WI38 (cell line): ENCODE data around the gene TMEM30B.

Source experiments
- H3K4me3 ChIP-seq: 2 replicates; pipeline ENCODE4 v1.5.1; 2011; ENCODE audit warnings: low read depth, mild to moderate bottlenecking, control low read depth, low read length
- TF ChIP-seq, protein P1 (sequence below): IDR thresholded peaks from 2 replicates; pipeline ENCODE4 v1.5.1; 2012; ENCODE audit warnings: low read depth, mild to moderate bottlenecking, control low read depth, low read length

The TMEM30B gene, protein sequence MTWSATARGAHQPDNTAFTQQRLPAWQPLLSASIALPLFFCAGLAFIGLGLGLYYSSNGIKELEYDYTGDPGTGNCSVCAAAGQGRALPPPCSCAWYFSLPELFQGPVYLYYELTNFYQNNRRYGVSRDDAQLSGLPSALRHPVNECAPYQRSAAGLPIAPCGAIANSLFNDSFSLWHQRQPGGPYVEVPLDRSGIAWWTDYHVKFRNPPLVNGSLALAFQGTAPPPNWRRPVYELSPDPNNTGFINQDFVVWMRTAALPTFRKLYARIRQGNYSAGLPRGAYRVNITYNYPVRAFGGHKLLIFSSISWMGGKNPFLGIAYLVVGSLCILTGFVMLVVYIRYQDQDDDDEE

DNA sequence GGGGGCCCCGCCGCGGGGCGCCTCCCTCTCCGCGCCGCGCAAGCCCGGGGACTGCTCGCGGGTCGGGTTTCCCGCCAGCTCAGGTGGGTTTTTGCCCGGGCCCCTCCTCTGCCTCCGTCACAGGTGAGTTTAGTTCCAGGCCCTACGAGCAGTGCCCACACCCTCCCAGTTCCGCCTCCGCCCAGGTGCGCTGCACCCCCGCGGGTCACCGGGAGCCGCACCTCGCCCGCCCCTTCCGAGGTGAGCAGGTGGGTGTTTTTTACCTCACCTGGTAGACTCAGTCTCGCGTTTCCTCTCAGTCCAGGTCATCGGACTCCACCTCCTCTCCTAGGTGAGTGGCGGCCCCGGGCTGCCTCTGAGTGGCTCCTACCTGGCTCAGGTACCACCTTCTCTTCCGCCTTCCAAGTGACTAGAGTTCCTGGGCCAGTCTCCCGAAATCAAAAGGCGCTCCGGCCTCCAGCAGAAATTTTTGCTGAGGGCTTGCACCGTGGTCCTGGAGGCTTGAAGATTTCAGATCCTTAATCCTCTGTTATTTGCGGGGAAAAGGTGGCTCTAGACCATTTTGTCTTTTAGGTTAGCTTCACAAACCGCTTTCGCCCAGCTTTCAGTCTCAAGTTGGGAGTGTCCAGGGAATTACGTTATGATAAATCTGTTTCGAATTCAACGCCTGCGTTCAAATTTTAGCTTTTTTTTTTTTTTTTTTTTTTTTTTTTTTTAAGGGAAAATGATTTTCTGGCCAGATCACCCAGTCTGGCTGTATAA lies at the start of gene TMEM30B:
TSS of gene TMEM30B (minus strand) at position 153 of the 762 bp plus-strand sequence. CDS start 191 bp downstream, outside the sequence.
- TF ChIP-seq, protein P1, sequence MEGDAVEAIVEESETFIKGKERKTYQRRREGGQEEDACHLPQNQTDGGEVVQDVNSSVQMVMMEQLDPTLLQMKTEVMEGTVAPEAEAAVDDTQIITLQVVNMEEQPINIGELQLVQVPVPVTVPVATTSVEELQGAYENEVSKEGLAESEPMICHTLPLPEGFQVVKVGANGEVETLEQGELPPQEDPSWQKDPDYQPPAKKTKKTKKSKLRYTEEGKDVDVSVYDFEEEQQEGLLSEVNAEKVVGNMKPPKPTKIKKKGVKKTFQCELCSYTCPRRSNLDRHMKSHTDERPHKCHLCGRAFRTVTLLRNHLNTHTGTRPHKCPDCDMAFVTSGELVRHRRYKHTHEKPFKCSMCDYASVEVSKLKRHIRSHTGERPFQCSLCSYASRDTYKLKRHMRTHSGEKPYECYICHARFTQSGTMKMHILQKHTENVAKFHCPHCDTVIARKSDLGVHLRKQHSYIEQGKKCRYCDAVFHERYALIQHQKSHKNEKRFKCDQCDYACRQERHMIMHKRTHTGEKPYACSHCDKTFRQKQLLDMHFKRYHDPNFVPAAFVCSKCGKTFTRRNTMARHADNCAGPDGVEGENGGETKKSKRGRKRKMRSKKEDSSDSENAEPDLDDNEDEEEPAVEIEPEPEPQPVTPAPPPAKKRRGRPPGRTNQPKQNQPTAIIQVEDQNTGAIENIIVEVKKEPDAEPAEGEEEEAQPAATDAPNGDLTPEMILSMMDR: no peak
- H3K4me3 ChIP-seq: peak within 1 kb of the TSS; percentile 40

DNA sequence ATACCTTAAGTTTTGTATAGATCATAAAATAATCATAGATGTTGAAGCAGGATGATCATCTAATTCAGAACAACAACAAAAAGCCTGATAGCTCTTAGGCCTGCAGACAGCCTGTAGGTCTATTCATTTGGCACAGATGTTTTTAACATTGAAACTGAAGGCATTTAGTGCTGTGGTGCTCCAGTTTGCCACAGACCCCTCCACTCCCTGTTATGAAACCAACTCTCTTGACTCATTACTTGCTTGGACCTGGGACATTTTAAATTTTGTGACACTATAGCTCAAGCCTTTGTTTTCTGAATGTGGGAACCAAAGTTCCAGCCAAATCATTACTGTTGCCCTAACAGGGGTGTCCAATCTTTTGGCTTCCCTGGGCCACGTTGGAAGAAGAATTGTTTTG lies 49.4 kb upstream of the TMEM30B start:
- H3K4me3 ChIP-seq: no peak overlapping the region
- TF ChIP-seq, protein P1: no peak

GRCh38 chr14:61329478-61330051 lies 48.4 kb upstream of the TMEM30B start:
- no peak overlapping the region for H3K4me3 ChIP-seq

GRCh38 chr14:61328626-61329262 lies 47.6 kb upstream of the TMEM30B start:
- TF ChIP-seq, protein P1: no peak
- H3K4me3 ChIP-seq: no peak overlapping the region

More at GRCh38 chr14:61329478-61330051, 48.4 kb upstream of the TMEM30B start:
- TF ChIP-seq, protein P1: no peak

- TF ChIP-seq, protein P1: no peak
- no peak overlapping the region for H3K4me3 ChIP-seq
Measured at GRCh38 chr14:61326847-61327246, 45.7 kb upstream of the TMEM30B start.

GRCh38 chr14:61326146-61326545 lies 45.0 kb upstream of the TMEM30B start:
- TF ChIP-seq, protein P1: no peak
- H3K4me3 ChIP-seq: no peak overlapping the region
